PC-3 (cell line): Measurements from ENCODE around the gene CDK14.

Source experiments
- EZH2 ChIP-seq: fragments of 300-600 bp; sonication (generic); IDR thresholded peaks from one replicate; pipeline ENCODE4 v1.6.1; 2017; ENCODE audit warnings: antibody characterized with exemption, mild to moderate bottlenecking, low read length; ENCODE audit not compliant: unreplicated experiment
- TF ChIP-seq, protein P1 (sequence below): fragments of 300-600 bp; sonication (generic); conservative IDR thresholded peaks from 2 replicates; pipeline ENCODE4 v1.5.1; 2017; ENCODE audit warnings: antibody characterized with exemption, low read depth, mild to moderate bottlenecking, low read length

DNA sequence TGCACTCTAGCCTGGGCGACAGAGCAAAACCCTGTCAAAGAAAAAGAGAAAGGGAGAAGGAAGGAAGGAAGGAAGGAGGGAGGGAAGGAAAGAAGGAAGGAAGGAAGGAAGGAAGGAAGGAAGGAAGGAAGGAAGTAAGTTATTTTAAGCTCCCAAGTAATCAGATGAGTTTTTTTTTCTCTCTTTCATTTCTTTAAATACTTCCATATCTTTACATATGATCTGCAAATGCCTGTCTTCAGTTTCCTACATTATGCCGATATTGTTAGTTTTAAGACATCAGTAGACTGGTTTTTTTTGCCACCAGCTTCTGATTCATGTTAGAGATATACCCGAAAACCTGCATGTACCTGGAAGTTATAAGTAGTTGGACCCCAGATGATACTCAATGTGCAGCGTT, 495.5 kb downstream of the CDK14 start:
- TF ChIP-seq, protein P1, sequence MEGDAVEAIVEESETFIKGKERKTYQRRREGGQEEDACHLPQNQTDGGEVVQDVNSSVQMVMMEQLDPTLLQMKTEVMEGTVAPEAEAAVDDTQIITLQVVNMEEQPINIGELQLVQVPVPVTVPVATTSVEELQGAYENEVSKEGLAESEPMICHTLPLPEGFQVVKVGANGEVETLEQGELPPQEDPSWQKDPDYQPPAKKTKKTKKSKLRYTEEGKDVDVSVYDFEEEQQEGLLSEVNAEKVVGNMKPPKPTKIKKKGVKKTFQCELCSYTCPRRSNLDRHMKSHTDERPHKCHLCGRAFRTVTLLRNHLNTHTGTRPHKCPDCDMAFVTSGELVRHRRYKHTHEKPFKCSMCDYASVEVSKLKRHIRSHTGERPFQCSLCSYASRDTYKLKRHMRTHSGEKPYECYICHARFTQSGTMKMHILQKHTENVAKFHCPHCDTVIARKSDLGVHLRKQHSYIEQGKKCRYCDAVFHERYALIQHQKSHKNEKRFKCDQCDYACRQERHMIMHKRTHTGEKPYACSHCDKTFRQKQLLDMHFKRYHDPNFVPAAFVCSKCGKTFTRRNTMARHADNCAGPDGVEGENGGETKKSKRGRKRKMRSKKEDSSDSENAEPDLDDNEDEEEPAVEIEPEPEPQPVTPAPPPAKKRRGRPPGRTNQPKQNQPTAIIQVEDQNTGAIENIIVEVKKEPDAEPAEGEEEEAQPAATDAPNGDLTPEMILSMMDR = no peak
- no peak for TF ChIP-seq EZH2
